Activated naive CD8-positive, alpha-beta T cell treated with anti-CD3 and anti-CD28 coated beads for 36 hours (primary cell): ENCODE data around the gene UMODL1. TPM values are rescaled to one million over a fixed set of nuclear protein-coding genes. Genes with fewer than 3 reads are reported as not detected.

ENCODE experiments used
- DNase-seq: peaks from one replicate; pipeline ENCODE4 v3.0.0; 2021
- H3K27ac Mint-ChIP-seq: one replicate; pipeline ENCODE4 v1.8.0; 2022; ENCODE audit warnings: mild to moderate bottlenecking, moderate library complexity, mixed read lengths
- H3K27me3 Mint-ChIP-seq: one replicate; pipeline ENCODE4 v1.8.0; 2022; ENCODE audit warnings: mild to moderate bottlenecking, mixed read lengths
- H3K36me3 Mint-ChIP-seq: one replicate; pipeline ENCODE4 v1.8.0; 2021; ENCODE audit warnings: mild to moderate bottlenecking, mixed read lengths
- H3K4me1 Mint-ChIP-seq: one replicate; pipeline ENCODE4 v1.8.0; 2021; ENCODE audit warnings: mixed read lengths
- H3K4me3 Mint-ChIP-seq: one replicate; pipeline ENCODE4 v1.8.0; 2022; ENCODE audit warnings: mild to moderate bottlenecking, moderate library complexity, mixed read lengths
- H3K9me3 Mint-ChIP-seq: one replicate; pipeline ENCODE4 v1.8.0; 2022; ENCODE audit warnings: mixed read lengths
- total RNA-seq, 2 experiments: library from RNA; stranded (reverse); gene quantifications; one replicate each; pipeline ENCODE4 v1.2.3, GENCODE V29; 2021

Gene UMODL1
- total RNA-seq, 2 experiments from 2014 or later, result not detected

GRCh38 chr21:42061195-42061985 is 9.7 kb upstream of the UMODL1 start:
- Mint-ChIP-seq H3K36me3 (no peaks in the 10 kb centered on the region), H3K27me3 (no peaks in the 10 kb centered on the region), H3K27ac (peak overlapping the region; percentile 82), H3K4me1 (peaks cover 53% of the 10 kb centered on the region), H3K4me3 (peak overlapping the region; percentile 80), H3K9me3 (no peaks in the 10 kb centered on the region)
- peak; percentile 38 for DNase-seq

- Mint-ChIP-seq H3K27ac (peak overlapping the region; percentile 82), H3K27me3 (no peaks in the 10 kb centered on the region), H3K36me3 (no peaks in the 10 kb centered on the region), H3K9me3 (no peaks in the 10 kb centered on the region), H3K4me1 (peaks cover 55% of the 10 kb centered on the region), H3K4me3 (peak overlapping the region; percentile 80)
- DNase-seq, result no peak
Observed at GRCh38 chr21:42061986-42062235, 9.2 kb upstream of the UMODL1 start.

GRCh38 chr21:42062236-42063022 is 8.7 kb upstream of the UMODL1 start:
- H3K4me1 Mint-ChIP-seq, result peaks cover 55% of the 10 kb centered on the region
- peak; percentile 72 for DNase-seq
- peak overlapping the region; percentile 80 for H3K4me3 Mint-ChIP-seq
- H3K36me3 Mint-ChIP-seq, result no peaks in the 10 kb centered on the region
- H3K27ac Mint-ChIP-seq, result peak overlapping the region; percentile 82
- H3K9me3 Mint-ChIP-seq, result no peaks in the 10 kb centered on the region
- no peaks in the 10 kb centered on the region for H3K27me3 Mint-ChIP-seq

GRCh38 chr21:42063191-42063570 is 7.9 kb upstream of the UMODL1 start:
- peaks cover 50% of the 10 kb centered on the region for H3K4me1 Mint-ChIP-seq
- no peaks in the 10 kb centered on the region for H3K9me3 Mint-ChIP-seq
- H3K4me3 Mint-ChIP-seq, result peak overlapping the region; percentile 80
- H3K36me3 Mint-ChIP-seq, result no peaks in the 10 kb centered on the region
- peak overlapping the region; percentile 91 for H3K27ac Mint-ChIP-seq
- peak; percentile 29 for DNase-seq
- H3K27me3 Mint-ChIP-seq, result no peaks in the 10 kb centered on the region

GRCh38 chr21:42063571-42064521 is 7.3 kb upstream of the UMODL1 start:
- Mint-ChIP-seq H3K36me3 (no peaks in the 10 kb centered on the region), H3K4me1 (peaks cover 50% of the 10 kb centered on the region), H3K27ac (peak overlapping the region; percentile 91), H3K4me3 (peak overlapping the region; percentile 80), H3K9me3 (no peaks in the 10 kb centered on the region), H3K27me3 (no peaks in the 10 kb centered on the region)
- DNase-seq, result peak; percentile 69

- no peak for DNase-seq
- no peak overlapping the region for H3K27ac Mint-ChIP-seq
- H3K4me1 Mint-ChIP-seq, result peaks cover 43% of the 10 kb centered on the region
- no peaks in the 10 kb centered on the region for H3K36me3 Mint-ChIP-seq
- no peaks in the 10 kb centered on the region for H3K27me3 Mint-ChIP-seq
- H3K4me3 Mint-ChIP-seq, result no peak overlapping the region
- no peaks in the 10 kb centered on the region for H3K9me3 Mint-ChIP-seq
Observed at GRCh38 chr21:42066521-42066920, 4.6 kb upstream of the UMODL1 start.

- Mint-ChIP-seq H3K9me3 (no peaks in the 10 kb centered on the region), H3K36me3 (no peaks in the 10 kb centered on the region), H3K4me1 (peaks cover 32% of the 10 kb centered on the region), H3K27me3 (no peaks in the 10 kb centered on the region), H3K27ac (no peak overlapping the region), H3K4me3 (no peak overlapping the region)
- no peak for DNase-seq
Observed at GRCh38 chr21:42067531-42068255, 3.4 kb upstream of the UMODL1 start.

- Mint-ChIP-seq H3K4me3 (no peak overlapping the region), H3K9me3 (no peaks in the 10 kb centered on the region), H3K27ac (no peak overlapping the region), H3K4me1 (peaks cover 29% of the 10 kb centered on the region), H3K27me3 (no peaks in the 10 kb centered on the region), H3K36me3 (no peaks in the 10 kb centered on the region)
- DNase-seq, result no peak
Observed at GRCh38 chr21:42068256-42068545, 2.9 kb upstream of the UMODL1 start.

GRCh38 chr21:42068592-42068991 is 2.5 kb upstream of the UMODL1 start:
- no peaks in the 10 kb centered on the region for H3K27me3 Mint-ChIP-seq
- peaks cover 29% of the 10 kb centered on the region for H3K4me1 Mint-ChIP-seq
- no peak for DNase-seq
- H3K4me3 Mint-ChIP-seq, result no peak overlapping the region
- H3K27ac Mint-ChIP-seq, result no peak overlapping the region
- H3K36me3 Mint-ChIP-seq, result no peaks in the 10 kb centered on the region
- no peaks in the 10 kb centered on the region for H3K9me3 Mint-ChIP-seq

- Mint-ChIP-seq H3K4me3 (no peak overlapping the region), H3K9me3 (no peaks in the 10 kb centered on the region), H3K36me3 (no peaks in the 10 kb centered on the region), H3K27ac (no peak overlapping the region), H3K4me1 (peaks cover 25% of the 10 kb centered on the region), H3K27me3 (no peaks in the 10 kb centered on the region)
- DNase-seq, result no peak
Observed at GRCh38 chr21:42069327-42069726, 1.8 kb upstream of the UMODL1 start.

- Mint-ChIP-seq H3K27ac (no peak overlapping the region), H3K4me3 (no peak overlapping the region), H3K4me1 (peaks cover 20% of the 10 kb centered on the region), H3K27me3 (no peaks in the 10 kb centered on the region), H3K9me3 (no peaks in the 10 kb centered on the region), H3K36me3 (no peaks in the 10 kb centered on the region)
- DNase-seq, result no peak
Observed at GRCh38 chr21:42069843-42070242, 1.3 kb upstream of the UMODL1 start.

GRCh38 chr21:42073145-42074099 is 2.3 kb downstream of the UMODL1 start:
- no peak for DNase-seq
- Mint-ChIP-seq H3K27me3 (no peaks in the 10 kb centered on the region), H3K27ac (no peak overlapping the region)

GRCh38 chr21:42075686-42076471 is 4.8 kb downstream of the UMODL1 start:
- H3K36me3 Mint-ChIP-seq, result no peaks in the 10 kb centered on the region
- DNase-seq, result no peak
- no peaks in the 10 kb centered on the region for H3K9me3 Mint-ChIP-seq
- no peak overlapping the region for H3K27ac Mint-ChIP-seq
- H3K4me1 Mint-ChIP-seq, result peaks cover 12% of the 10 kb centered on the region
- H3K27me3 Mint-ChIP-seq, result no peaks in the 10 kb centered on the region
- no peak overlapping the region for H3K4me3 Mint-ChIP-seq

More at GRCh38 chr21:42073145-42074099, 2.3 kb downstream of the UMODL1 start:
- no peaks in the 10 kb centered on the region for H3K9me3 Mint-ChIP-seq
- H3K4me3 Mint-ChIP-seq, result no peak overlapping the region
- H3K36me3 Mint-ChIP-seq, result no peaks in the 10 kb centered on the region
- peaks cover 12% of the 10 kb centered on the region for H3K4me1 Mint-ChIP-seq
